Fibroblast of upper back skin (primary cell): Measurements from ENCODE around the gene ZC3H13.

Experiments used
- DNase-seq: peaks from one replicate; pipeline ENCODE4 v3.0.0-alpha.2; 2013

ZC3H13 gene

DNA sequence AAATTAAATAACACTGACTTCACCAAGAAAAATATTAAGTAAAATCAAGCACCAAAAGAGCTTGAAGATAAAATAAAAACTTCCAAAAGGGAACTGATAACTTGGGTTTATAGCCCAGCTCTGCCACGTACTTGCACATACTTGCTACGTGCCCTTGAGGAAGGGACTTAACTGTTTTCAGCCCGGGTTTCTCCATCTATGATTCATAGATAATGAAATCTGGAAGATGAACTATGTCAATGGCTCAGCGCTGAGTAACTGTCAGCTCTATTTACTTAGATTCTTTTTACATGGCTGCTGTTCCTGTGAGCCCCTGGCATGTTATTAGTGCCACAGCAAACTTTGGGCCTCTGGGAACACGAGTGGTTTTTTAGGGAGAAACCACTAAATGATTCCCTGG, 9.6 kb upstream of the ZC3H13 start:
- peak; percentile 58 for DNase-seq

DNA sequence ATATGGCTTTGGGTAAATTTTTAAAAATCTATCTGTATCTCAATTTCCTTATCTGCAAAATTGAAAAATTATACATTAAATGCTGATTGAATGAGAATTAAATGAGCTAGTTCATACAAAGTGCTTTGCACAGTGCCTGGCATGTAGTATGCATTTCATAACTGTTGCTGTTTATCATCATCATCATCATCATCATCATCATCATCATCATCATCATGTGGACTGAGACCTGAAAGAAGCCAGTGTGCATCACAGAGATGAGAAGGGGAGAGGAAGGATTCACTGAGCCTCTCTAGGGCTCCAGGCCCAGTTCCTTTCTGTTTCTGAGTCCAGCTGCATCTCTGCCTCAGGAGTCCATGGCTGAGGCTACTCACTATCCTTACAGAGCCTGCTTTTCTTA, 6.9 kb upstream of the ZC3H13 start:
- no peak for DNase-seq

DNA sequence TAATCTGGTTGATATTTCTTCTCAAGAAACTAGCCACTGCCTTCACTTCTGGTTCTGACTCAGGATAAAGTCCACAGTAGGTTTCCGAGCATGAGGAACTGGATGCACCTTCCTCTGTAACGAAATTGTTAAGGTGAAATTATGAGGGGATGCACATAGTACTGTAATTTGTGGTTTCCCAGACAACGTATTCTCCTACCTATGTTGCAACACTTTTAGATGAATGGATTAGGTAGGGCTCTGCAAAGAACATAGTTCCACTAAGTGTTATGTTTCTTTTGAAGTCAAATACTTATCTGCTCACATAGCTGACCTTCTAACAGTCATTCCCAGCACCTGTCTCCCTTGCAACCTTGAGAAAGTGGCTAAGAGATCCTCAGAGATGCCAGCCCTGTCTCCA, 5.7 kb upstream of the ZC3H13 start:
- DNase-seq = no peak

DNA sequence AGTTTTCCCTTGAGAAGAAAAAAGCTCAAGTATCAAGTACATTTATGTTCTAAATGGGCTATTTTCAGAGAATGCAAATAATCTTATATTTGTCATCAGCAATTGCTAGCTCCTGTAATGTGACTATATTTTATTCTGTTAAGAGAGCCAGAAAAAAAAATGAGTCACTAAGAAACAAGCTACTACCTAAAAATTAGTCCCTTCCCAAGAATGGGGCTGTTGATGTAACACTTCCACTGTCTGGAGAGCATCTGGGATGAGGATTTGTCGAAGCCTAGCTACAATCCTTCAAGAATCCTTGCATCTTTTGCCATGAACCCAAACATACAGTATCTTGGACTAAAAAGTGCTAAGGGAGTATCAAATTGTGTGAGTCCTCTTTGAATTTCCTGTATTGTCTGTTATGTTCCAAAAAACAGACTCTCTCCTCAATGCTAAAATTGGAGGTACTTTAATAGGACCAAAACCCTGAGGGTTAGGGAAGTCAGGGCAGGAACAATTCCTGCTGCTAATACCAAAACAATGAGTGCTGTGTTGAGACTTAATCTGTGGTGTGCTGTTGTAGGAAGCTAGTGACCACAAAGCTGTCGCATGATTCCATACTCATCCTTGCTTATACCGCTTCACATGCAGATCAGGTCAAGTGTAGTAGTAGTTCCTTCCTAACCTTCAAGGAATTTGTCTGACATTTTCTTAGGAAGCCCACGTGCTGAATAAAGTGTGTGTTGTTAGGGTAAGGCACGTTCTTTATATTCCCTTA, 4.9 kb upstream of the ZC3H13 start:
- peak; percentile 42 for DNase-seq

DNA sequence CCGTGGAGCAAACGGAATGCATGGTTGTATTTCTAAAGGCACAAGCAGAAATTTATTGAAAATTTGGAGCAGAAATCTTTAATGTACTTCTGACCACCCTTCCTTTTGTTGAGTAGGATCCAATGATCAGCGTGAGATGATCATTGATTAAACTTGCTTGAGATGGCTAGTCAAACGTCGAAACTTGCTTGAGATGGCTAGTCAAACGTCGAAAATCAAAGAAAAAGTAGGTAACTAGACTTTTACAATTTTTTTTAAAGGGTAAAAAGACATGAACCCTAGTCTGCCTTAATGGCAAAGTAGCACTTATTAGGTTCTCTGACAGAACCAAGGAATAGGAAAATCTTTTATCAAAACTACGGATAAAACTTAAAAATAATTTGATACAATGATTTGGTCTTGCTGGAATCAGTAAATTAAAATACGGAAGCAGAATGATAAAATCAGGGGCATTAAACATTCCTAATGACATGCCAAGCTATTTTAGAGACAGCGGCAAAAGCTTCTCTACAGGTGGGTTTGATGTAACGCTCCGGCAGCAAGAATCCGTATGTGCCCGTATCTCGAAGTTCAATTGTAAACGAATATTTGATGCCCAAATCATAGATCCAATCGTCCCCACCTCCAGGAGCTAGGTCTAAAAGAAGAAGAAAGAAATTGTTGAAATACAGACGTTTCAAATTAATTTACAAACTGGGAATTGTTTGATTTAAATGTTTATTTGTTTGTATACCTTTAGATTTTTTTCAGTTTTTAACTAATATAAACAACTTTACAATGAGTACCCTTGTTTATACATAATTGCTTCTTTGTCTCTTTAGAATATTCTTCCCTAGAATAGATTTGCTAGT, 841 bp upstream of the ZC3H13 start:
- DNase-seq = no peak

DNA sequence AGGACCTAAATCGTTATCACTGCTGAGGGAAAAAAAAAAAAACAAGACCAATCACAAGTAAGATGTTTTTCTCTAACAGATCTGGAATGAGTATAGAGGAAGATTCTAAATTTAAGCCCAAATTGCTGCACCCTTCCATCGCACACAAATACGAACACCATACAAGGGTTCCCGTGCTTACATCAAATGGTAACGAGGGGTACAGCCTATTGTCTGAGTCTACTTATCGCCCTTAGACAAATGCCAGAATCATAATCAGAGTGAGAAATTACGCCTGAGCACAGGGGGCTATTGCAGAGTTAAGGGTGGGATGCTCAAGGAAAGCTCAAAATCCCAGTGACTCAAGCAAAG, 603 bp downstream of the ZC3H13 start:
- no peak for DNase-seq

DNA sequence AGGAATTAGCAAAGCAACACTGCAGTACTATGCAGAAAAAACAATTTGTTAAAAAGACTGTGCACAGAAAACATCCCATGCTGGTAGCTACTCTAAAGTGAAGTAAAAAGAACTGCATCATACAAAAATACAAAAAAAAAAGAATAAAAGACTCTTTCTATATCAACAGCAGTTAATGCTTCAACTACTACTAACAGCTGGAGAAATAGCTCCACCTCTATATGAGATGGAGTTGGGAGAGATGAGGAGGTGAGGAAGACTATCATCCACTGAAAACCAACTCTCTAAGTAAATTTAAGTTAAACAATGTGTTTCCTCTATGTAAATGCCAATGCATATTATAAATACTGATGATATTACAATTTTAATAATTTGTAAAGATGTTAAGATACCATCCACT, 1.8 kb downstream of the ZC3H13 start:
- DNase-seq = no peak

DNA sequence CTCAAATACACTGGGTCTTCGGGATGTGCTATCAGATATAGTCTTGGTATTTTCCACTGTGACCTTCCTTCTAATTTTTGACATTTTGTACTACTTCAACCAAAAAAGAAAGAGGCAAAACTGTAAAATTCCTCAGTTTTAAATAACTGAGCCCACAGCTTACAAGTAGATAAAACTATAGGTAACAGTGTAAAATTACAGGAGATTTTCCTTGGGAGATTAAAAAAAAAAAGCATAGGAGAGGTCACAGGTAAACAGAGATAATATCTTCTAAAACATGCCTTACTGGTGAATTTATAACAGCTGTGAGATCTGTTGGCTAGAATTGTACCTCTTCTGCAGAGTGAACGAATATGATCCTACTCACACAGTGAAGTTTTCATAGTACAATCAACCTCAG, 7.1 kb downstream of the ZC3H13 start:
- DNase-seq = no peak

DNA sequence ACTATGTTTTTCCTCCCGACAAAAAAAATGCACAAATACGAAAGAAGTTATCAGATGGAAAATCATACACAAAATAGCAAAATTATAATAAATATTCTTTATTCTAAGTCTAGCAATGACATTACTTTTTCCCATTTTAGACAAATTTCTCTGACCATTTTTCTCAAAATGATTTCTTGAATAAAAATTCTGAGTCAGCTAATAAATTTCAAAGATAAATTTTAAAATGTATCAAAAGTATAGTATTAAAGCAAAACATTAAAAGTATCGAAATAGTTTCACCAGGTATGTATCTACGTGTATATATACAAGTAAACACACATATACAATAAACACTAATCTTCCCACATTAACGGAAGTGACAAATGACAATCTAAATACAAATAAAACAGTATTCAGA, 8.9 kb downstream of the ZC3H13 start:
- no peak for DNase-seq

DNA sequence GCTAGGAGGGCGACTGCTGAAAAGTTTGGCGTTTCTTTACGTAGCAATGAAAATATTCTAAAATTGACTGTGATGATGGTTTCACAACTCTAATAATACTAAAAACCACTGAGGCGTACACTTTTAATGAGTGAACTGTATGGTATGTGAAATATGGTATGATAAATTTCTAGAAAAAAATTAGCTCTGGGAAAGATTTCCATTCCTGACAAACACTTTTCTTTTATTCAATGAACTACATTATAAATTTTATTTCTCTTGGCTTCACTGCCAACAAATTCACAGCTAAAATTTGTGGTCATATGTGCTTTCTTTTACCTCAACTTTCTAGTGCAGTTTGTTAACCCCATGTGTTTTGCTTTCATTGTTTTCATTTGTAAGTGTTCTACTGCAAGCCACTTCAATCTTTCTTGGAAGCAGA, 11.1 kb downstream of the ZC3H13 start:
- DNase-seq = peak; percentile 79

DNA sequence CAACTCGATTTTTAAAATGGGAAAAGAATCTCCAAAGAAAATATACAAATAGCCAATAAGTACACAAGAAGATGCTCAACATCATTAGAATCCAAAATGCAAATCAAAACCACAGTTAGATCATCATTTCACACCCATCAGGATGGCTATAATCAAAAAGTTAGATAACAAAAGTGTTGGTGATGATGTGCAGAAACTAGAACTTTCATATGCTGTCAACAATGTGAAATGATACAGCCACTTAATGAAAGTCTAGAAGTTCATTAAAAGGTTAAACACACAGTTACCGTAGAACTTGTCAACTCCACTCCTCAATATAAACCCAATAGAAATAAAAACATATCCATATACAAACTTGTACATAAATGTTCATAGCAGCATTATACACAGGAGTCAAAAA, 11.8 kb downstream of the ZC3H13 start:
- no peak for DNase-seq

DNA sequence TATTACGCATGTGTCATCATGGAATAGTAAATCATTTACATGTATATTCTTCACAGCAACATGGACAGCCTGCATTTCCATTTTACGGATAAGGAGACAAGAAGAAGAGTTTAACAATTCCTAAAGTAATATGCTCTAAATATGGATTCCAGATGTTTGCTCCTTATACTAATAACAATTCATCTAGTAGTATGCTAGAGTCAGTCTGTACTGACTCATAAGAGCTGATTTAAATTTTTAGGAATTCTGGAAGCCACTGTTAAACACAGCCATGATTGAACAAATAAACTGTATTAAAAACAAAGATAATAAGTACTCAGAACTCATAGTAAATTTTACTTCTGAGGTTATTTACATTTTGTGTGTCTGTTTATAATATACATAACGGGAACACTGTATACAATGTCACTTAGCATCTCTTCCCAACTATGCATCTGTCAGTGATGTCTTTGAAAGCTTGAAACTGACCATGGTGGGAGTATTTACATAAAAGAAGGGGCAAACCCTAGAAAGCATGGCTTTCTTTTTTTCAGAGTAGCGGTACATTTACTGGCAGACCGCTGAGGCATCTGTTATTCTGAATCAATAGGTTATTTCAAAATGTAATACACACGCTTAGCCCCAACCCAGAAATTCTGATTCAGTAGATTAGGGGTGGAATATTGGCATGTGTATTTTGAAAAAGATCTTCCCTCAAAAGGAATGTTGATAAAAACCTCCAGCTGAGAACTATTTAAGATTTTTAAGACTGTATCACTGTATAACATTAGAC, 12.9 kb downstream of the ZC3H13 start:
- peak; percentile 46 for DNase-seq

DNA sequence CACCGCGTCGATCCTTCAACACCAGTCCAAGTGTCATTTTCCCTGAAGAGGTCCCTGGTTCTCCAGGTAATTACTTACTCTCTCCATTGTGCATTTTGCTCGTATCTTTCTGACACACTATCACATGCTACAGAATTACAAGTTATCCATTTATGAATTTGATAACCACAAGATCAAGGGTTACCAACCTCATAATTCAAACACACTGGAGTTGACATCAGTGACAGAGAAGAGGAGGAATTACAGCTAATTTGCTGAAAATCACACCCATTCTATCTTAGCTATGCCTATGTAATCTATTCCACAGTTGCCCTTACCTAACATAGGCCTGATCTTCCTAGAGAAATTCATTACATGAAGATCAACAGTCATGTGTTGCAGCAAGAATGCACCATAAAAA, 14.2 kb downstream of the ZC3H13 start:
- DNase-seq = no peak

DNA sequence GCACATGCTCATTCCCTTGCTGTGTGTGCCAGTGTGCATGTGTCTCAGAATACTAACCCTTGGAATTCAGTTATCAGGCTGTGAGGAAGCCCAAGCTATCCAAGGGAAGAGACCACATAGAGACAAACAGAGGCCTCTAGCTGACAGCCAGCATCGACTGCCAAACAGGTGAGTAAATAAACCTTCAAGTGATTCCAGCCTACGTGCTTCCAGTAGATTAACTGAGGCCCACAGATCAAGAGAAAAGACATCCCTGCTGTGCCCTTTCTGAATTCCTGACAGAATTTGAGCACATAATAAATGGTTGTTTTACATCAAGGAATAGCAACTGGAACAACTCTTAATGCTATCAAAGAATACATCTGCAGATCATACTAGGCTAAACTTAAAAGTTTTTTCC, 17.5 kb downstream of the ZC3H13 start:
- no peak for DNase-seq

DNA sequence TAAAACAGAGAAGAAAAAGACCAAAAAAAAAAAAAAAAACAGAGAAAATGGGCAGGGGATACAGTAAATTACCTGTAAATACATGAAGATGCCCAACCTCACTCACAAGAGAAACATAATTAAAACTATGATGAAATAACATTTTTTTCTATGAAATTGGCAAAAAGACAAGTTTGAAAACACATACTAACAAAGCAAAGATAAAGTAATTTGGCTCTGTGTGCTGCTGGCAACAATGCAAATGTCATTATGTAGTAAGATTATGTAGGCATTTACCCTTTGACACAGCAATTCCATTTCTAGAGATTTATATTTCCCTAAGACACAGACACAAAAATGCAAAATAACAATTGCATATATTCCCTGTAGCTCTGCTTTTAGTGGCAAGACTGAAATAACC, 20.2 kb downstream of the ZC3H13 start:
- no peak for DNase-seq

DNA sequence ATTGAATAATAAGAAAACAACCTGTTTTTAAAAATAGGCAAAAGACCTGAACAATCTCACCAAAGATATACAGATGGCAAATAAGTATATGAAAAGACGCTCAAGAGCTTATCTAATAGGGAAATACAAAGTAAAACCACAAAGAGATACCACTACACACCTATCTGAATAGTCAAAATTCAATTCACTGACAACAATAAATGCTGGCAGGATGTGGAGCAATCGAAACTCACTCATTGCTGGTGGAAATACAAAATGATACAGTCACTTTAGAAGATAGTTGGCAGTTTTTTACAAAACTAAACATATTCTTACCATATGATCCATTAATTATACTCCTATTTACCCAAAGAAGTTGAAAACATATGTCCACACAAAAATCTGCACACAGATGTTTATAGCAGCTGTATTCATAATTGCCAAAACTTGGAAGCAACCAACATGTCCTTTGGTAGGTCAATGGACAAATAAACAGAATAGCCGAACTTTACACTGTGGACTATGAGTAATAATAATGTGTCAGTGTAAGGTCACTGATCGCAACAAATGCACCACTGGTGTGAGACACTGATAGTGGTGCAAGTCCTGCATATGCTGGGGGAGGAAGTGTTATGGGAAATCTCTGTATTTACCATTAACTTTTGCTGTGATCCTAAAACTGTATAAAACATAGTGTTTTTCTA, 20.8 kb downstream of the ZC3H13 start:
- DNase-seq = no peak

DNA sequence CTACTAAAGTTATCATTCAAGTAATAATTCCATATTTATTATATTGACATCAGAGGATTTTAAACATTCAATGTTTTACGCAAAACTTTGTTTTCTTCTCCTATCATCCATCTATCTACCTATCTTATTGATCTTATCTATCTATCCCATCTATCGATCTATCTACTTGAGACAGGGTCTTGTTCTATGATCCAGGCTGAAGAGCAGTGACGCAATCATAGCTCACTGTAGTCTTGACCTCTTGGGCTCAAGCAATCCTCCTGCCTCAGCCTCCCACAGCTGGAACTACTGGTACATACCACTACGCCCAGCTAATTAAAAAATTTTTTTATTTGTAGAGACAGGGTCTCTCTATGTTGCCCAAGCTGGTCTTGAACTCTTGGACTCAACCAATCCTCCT, 27.4 kb downstream of the ZC3H13 start:
- DNase-seq = no peak

DNA sequence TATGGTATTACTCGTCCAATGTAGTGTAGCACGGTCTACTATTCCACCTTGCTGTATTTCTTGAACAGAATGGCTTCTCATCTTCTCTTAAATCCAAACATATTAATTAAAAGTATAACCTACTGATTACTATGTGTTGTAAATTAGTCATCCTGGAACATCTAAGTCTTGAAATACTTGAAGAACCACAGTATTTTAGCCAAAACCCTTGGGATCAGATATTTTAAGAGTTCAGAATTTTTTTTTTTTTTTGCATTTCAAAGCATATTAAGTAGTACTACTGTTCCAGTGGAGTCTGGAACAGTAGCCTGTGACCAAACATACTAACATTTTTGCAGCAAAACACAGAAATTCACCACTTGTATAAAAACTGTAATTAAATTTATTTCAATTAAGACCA, 30.1 kb downstream of the ZC3H13 start:
- DNase-seq = peak; percentile 13

DNA sequence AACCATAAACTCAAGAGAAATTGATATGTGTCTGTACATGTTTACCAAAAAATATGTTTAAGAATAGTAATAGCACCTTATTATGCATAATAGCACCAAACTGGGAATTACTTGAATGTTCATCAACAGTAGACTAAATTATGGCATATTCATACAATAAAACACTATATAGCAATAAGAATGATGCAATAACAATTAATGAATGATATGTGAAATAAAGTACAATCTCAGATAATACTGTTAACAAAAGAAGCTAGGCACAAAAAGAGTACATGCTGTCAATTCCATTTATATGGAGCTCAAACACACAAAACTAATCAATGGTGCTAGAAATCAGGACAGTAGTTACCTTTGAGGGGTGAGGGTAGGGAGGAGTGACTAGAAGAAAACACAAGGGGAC, 36.3 kb downstream of the ZC3H13 start:
- no peak for DNase-seq

DNA sequence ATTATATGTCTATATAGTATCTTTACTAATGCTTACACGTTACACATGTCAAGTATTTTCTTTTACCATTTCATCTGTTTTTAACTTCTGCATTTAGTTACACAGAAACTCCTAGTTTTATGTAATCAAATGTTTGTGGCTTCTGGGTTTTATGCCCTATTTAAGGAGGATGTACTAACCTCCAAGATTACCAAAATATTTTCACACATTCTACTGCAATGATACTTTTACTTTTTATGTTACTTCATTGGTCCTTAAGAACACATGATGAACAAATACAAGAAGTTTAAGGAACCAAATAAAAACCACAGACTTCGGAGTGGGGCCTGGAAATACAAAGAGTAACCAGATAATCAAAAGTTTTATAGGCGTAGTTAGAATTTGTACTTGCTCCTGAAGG, 37.2 kb downstream of the ZC3H13 start:
- DNase-seq = peak; percentile 5

DNA sequence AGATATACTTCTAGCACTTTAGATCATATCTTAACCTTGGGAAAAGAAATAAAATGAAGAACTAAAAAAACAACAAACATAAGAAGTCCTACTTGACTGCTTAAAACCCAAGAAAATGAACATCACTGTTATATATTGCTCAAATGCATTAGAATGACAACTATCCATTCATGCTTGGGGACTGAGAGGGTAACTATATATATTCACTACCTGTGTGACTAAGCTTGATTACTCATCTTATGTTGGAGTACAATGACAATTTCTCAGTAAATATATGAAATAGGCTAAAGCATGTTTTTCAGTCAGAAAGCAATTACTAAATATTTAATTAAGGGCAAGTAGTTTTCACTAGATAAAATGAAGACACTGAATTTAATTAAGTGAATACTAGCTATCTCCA, 40.1 kb downstream of the ZC3H13 start:
- DNase-seq = no peak

DNA sequence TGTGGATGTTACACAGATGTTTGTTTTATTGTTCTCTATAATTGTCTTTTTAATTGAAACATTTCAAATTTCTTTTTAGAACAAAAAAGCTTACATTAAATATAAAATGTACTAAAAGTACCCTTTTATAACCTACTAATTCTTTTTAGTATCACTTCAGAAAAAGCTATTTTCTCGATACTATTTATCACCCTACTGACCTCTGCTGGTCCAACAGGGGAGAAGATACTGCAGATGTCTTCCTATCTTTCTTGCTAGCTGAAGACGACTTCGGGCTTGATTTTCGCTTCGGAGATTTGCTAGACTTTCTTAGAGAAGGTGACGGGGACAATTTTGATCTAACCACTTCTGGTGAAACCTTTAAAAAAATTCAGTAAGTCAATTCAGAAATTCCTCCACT, 42.4 kb downstream of the ZC3H13 start:
- DNase-seq = peak; percentile 5

DNA sequence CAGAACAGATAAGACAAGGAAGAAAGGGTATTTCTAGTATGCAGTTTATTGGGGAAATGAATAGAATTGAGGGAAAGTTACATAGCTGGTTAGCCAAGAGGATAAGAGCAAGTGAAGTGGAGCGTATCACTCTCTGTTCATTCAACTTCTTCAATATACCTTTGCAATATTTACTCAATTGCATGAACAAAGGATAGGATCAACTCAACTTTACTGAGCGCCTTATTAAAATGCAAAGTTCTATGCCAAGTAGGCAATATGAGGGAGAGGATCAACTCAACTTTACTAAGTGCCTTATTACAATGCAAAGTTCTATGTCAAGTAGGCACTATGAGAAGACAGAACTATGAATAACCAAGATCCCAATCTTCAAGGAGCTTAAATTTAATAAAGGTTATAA, 43.9 kb downstream of the ZC3H13 start:
- DNase-seq = no peak
